Brain microvascular endothelial cell (primary cell): ENCODE data around the gene CFAP69.
"Not testable (repeated sequence)": the region's sequence is repeated elsewhere in the genome, so short reads cannot be mapped to it uniquely, and the experiment has no call there.

ENCODE experiments used
- DNase-seq: peaks from one replicate; pipeline ENCODE4 v3.0.0-alpha.2; 2020
- H3K27ac ChIP-seq: fragments of 250-450 bp; sonication (Bioruptor Pico); 2 replicates; pipeline ENCODE4 v1.5.1; 2020; ENCODE audit warnings: mild to moderate bottlenecking, moderate library complexity
- H3K27me3 ChIP-seq: fragments of 250-450 bp; sonication (Bioruptor Pico); replicated peaks from 2 replicates; pipeline ENCODE4 v1.5.1; 2020; ENCODE audit warnings: mild to moderate bottlenecking
- H3K36me3 ChIP-seq: fragments of 250-450 bp; sonication (Bioruptor Pico); replicated peaks from 2 replicates; pipeline ENCODE4 v1.5.1; 2020; ENCODE audit warnings: mild to moderate bottlenecking
- H3K4me3 ChIP-seq: 2 replicates; pipeline ENCODE4 v1.5.1; 2011; ENCODE audit warnings: low read depth, mild to moderate bottlenecking, control low read depth, low read length, moderate library complexity
- in situ Hi-C: cut with HindIII; loops from 2 replicates; pipeline ENCODE4 v1.10.0; 2017; ENCODE audit warnings: low sequenced_read_pairs, low pct_ligation_motif_present
- TF ChIP-seq, protein P1 (sequence below): IDR thresholded peaks from 2 replicates; pipeline ENCODE4 v1.5.1; 2011; ENCODE audit warnings: low read depth, mild to moderate bottlenecking, moderate library complexity, low read length, control low read depth, inconsistent platforms; ENCODE audit errors: missing control alignments

The CFAP69 gene

DNA sequence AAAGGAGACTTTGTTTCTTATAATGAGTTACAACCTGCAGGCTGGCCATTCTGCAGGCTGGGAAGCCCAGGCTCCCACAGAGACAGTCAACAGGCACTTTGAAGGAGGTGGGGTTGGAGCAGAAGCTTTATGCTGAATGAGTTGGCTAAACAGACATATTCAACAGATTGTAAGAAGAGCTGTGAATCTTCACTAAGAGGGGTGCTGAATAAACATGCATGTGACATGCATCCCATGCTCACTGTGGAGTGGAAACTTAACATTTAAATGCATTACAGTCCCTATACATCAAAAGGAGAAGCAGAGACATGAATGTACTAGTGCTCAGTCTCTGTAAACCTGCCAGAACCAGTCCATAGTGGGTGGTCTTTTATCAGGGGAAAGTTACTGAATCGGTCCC, 1.4 kb upstream of the CFAP69 start:
- TF ChIP-seq, protein P1, sequence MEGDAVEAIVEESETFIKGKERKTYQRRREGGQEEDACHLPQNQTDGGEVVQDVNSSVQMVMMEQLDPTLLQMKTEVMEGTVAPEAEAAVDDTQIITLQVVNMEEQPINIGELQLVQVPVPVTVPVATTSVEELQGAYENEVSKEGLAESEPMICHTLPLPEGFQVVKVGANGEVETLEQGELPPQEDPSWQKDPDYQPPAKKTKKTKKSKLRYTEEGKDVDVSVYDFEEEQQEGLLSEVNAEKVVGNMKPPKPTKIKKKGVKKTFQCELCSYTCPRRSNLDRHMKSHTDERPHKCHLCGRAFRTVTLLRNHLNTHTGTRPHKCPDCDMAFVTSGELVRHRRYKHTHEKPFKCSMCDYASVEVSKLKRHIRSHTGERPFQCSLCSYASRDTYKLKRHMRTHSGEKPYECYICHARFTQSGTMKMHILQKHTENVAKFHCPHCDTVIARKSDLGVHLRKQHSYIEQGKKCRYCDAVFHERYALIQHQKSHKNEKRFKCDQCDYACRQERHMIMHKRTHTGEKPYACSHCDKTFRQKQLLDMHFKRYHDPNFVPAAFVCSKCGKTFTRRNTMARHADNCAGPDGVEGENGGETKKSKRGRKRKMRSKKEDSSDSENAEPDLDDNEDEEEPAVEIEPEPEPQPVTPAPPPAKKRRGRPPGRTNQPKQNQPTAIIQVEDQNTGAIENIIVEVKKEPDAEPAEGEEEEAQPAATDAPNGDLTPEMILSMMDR = no peak
- in situ Hi-C loops = no loop called here
- DNase-seq = no peak
- Histone ChIP-seq H3K4me3 (no peak overlapping the region), H3K27me3 (no peaks in the 10 kb centered on the region), H3K36me3 (no peaks in the 10 kb centered on the region), H3K27ac (no peak overlapping the region)

DNA sequence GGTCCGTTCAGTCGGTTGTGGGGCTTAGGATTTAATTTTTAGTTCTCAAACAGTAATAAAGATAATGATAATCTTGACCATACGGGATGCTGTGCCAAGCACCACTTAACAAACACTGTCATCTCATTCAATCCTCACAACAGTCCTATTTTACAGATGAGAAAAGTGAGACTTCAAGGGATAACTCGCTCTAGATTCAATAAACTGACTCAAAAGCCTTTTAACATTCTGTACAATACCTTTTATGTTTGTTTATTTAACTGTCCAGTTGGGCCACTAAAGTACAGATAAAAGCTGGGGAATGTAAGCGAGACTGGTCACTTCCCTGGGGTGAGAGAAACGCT, 437 bp upstream of the CFAP69 start:
- Histone ChIP-seq H3K27me3 (no peaks in the 10 kb centered on the region), H3K27ac (no peak overlapping the region), H3K4me3 (peak overlapping the region; percentile 89), H3K36me3 (no peaks in the 10 kb centered on the region)
- TF ChIP-seq, protein P1 = no peak
- in situ Hi-C loops = no loop called here
- no peak for DNase-seq

DNA sequence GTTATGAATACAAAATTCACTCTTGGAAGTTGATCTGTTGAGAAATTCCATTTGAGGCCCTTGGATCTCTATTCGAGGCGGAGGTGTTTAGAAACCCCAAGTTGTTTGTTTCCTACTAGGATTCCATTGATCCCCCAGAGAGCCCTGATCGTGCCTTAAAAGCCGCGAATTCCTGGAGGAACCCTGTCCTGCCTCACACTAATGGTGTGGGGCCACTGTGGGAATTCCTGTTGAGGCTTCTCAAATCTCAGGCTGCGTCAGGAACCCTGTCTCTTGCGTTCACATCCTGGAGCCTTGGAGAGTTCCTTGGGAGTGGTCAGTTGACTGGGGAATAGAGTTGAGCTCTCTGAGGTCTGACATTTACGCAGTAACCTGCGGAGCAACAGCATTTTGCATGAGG, 1.2 kb downstream of the CFAP69 start:
- Histone ChIP-seq H3K36me3 (no peaks in the 10 kb centered on the region), H3K4me3 (peak overlapping the region; percentile 89), H3K27me3 (no peaks in the 10 kb centered on the region), H3K27ac (no peak overlapping the region)
- no peak for DNase-seq
- TF ChIP-seq, protein P1 = no peak
- in situ Hi-C loops = no loop called here

DNA sequence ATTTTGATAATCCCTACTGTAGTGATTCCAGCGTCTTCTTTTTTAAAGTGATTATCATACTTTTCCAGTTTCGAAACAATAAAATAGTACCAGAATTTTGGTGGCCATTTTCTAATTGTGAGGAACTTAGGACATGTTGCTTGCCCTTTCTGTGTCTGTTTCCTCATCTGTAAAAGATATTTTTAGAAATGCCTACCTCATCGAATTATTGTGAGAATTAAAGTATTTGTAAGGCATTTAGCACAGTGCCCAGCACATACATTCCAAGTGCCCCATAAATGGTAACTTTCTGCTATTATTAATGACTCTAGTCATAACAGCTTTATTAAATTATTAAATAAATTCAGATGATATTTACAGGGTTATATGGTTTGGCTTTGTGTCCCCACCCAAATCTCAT, 3.7 kb downstream of the CFAP69 start:
- Histone ChIP-seq H3K27me3 (no peaks in the 10 kb centered on the region), H3K27ac (no peak overlapping the region), H3K36me3 (no peaks in the 10 kb centered on the region), H3K4me3 (no peak overlapping the region)
- TF ChIP-seq, protein P1 = no peak
- DNase-seq = no peak
- in situ Hi-C loops = no loop called here

GRCh38 chr7:90250601-90251303, 5.8 kb downstream of the CFAP69 start:
- H3K36me3 ChIP-seq = no peaks in the 10 kb centered on the region
- no peak for DNase-seq
- no peak overlapping the region for H3K4me3 ChIP-seq
- H3K27ac ChIP-seq = no peak overlapping the region
- in situ Hi-C loops = no loop called here
- H3K27me3 ChIP-seq = no peaks in the 10 kb centered on the region
- TF ChIP-seq, protein P1 = no peak

DNA sequence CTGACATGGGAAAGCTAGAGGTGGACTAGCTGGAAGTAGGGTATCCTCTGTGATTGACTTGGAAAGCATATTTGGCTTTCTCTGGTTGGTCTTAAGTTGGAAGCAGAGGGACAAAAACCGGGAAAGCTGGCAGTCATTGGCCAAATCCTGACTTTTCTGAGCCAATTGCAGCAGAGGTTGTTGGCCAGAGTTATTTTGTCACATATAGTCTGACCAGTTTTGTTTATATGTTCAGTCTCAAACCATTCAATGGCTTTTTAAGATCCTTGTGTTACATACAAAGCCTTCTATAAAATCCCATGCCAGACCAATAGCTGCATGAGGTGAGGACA, 6.3 kb downstream of the CFAP69 start:
- no peak overlapping the region for H3K4me3 ChIP-seq
- DNase-seq = no peak
- in situ Hi-C loops = no loop called here
- TF ChIP-seq, protein P1 = no peak
- H3K27me3 ChIP-seq = no peaks in the 10 kb centered on the region
- no peaks in the 10 kb centered on the region for H3K36me3 ChIP-seq
- H3K27ac ChIP-seq = no peak overlapping the region

- H3K4me3 ChIP-seq, H3K36me3 ChIP-seq, DNase-seq, H3K27me3 ChIP-seq, in situ Hi-C loops, H3K27ac ChIP-seq: not testable (repeated sequence)
These were observed 11.0 kb downstream of the CFAP69 start for GRCh38 chr7:90256011-90256410.
